ENCODE measurements around the gene B4GALNT2. TPM values are rescaled to one million over a fixed set of nuclear protein-coding genes. Genes with fewer than 3 reads are reported as not detected.
A peak's percentile ranks its signal among the peaks of the same experiment; 100 is the strongest.

Gene B4GALNT2
- total RNA-seq, 2 experiments from 2014 or later: 0.06 to 0.16 TPM

GRCh38 chr17:49225554-49226236 is 93.1 kb downstream of the B4GALNT2 start:
- POLR2A ChIA-PET: interaction anchor here (1.2 to 6.6 kb wide), 3 partner anchors 33 to 117 kb away, joined by 3 to 64 read pairs (median 7); no protein-coding TSS in a partner anchor
- H3K4me1 ChIP-seq (ENCODE audit: insufficient read depth, low read length): peaks cover 45% of the 10 kb centered on the region
- no peaks in the 10 kb centered on the region for H3K9me3 Mint-ChIP-seq
- no peak overlapping the region for H3K4me3 ChIP-seq (ENCODE audit: low read length)
- no peak for TF ChIP-seq CTCF (IDR thresholded peaks at IDR 0.05)
- CTCF ChIA-PET: interaction anchor here (1.2 to 5.2 kb wide), 2 partner anchors 27 to 45 kb away, joined by 3 to 48 read pairs; no protein-coding TSS in a partner anchor
- H3K4me1 Mint-ChIP-seq (ENCODE audit: low read depth): peaks cover 28% of the 10 kb centered on the region
- no peak overlapping the region for H3K27ac Mint-ChIP-seq
- peaks cover 10% of the 10 kb centered on the region for H3K36me3 ChIP-seq (ENCODE audit: insufficient read depth, low read length)
- H3K4me3 Mint-ChIP-seq: peak overlapping the region; percentile 9
- peaks cover 7% of the 10 kb centered on the region for H3K27me3 Mint-ChIP-seq
- H3K27me3 ChIP-seq (ENCODE audit: control insufficient read depth in 1 of 2, insufficient read depth in 2 of 2, low read length in 2 of 2): peaks cover 11 to 13% of the 10 kb centered on the region in 2 experiments
- peaks cover 17% of the 10 kb centered on the region for H3K36me3 Mint-ChIP-seq (ENCODE audit: low read depth)
- H3K9me3 ChIP-seq (ENCODE audit: control insufficient read depth in 1 of 2, insufficient read depth in 1 of 2, low read length in 2 of 2): no peaks in the 10 kb centered on the region
- H3K27ac ChIP-seq (ENCODE audit: low read depth in 1 of 2, low read length in 2 of 2): no peak overlapping the region
- no peak for ATAC-seq (ENCODE audit: poor library complexity)
- intact Hi-C loops (cut with DNase I, micrococcal nuclease): loop anchor here (1.0 to 2.0 kb wide), 2 partner anchors 15 to 33 kb away; partner anchors contain the start of genes ABI3 (in 1 of the 2) and GNGT2 (in 1 of the 2)
- DNase-seq: no peak

Other genes with a start within 250 kb of the B4GALNT2 start
- gene ATP5MC1, start 240.0 kb upstream of the B4GALNT2 start, total RNA-seq: 10 to 100 TPM; 11.8 to 13.9 TPM
- 10 to 100 TPM; 60.5 to 61.6 TPM for gene UBE2Z, start 224.4 kb upstream of the B4GALNT2 start, total RNA-seq
- 10 to 100 TPM; 53.8 to 57.4 TPM for gene SNF8, start 187.9 kb upstream of the B4GALNT2 start, total RNA-seq
- not detected for gene GIP, start 164.2 kb upstream of the B4GALNT2 start, total RNA-seq
- gene IGF2BP1, start 135.4 kb upstream of the B4GALNT2 start, total RNA-seq: not detected
- 1 to 10 TPM; 2.3 to 2.4 TPM for gene GNGT2, start 77.8 kb downstream of the B4GALNT2 start, total RNA-seq
- 1 to 10 TPM; 5.6 to 5.8 TPM for gene ABI3, start 77.9 kb downstream of the B4GALNT2 start, total RNA-seq
- not detected for gene PHOSPHO1, start 98.0 kb downstream of the B4GALNT2 start, total RNA-seq
- 10 to 100 TPM; 33.7 to 34.9 TPM for gene ZNF652, start 229.5 kb downstream of the B4GALNT2 start, total RNA-seq

Measured in CD4-positive, alpha-beta T cell (primary cell).